ENCODE measurements around the gene ALDOB. TPM values are rescaled to one million over a fixed set of nuclear protein-coding genes. Genes with fewer than 3 reads are reported as not detected.

Gene ALDOB
- total RNA-seq, 1 experiment from 2014 or later = not detected

DNA sequence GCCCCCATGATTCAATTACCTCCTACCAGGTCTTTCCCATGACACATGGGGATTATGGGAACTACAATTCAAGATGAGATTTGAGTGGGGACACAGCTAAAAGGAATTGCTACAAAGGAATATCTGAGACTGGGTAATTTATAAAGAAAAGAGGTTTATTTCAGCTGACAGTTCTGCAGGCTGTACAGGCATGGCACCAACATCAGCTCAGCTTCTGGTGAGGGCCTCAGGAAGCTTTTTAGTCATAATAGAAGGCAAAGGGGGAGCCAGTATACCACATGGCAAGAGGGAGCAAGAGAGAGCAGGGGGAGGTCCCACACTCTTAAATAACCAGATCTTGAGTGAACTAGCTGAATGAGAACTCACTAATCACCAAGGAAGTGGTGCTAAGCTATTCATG is 11.2 kb upstream of the ALDOB start:
- Histone ChIP-seq H3K79me1 (ENCODE audit: insufficient read depth, low read depth, low read length, poor library complexity, severe bottlenecking) (no peaks in the 10 kb centered on the region), H3K23me2 (ENCODE audit: insufficient read length, low read depth, low read length, poor library complexity, severe bottlenecking) (no peaks in the 10 kb centered on the region), H4K20me1 (ENCODE audit: control insufficient read depth, insufficient read depth, insufficient read length) (no peaks in the 10 kb centered on the region), H3K27me3 (ENCODE audit: insufficient read depth, low read length) (no peaks in the 10 kb centered on the region), H3K4ac (ENCODE audit: low read depth, low read length) (no peak overlapping the region), H3K18ac (ENCODE audit: insufficient read length, low read depth, low read length) (no peak overlapping the region), H4K8ac (replicated peaks; ENCODE audit: insufficient read length, low read depth, low read length) (no peak overlapping the region), H3K9ac (ENCODE audit: extremely low read depth, insufficient read length, low read length) (no peak overlapping the region), H2BK20ac (ENCODE audit: low read depth, low read length, poor library complexity, severe bottlenecking) (no peak overlapping the region), H2BK15ac (ENCODE audit: low read depth, low read length) (no peak overlapping the region), H3T11ph (ENCODE audit: low read length) (no peak overlapping the region), H3K27ac (ENCODE audit: insufficient read length, low read depth, low read length) (no peak overlapping the region), H2BK5ac (ENCODE audit: insufficient read length, low read length) (no peak overlapping the region), H3K4me2 (ENCODE audit: insufficient read depth, insufficient read length, low read length) (no peak overlapping the region), H3K14ac (ENCODE audit: insufficient read depth, low read length) (no peak overlapping the region), H3K9me3 (ENCODE audit: control insufficient read depth, low read depth, low read length) (no peaks in the 10 kb centered on the region), H3K79me2 (ENCODE audit: insufficient read depth, low read length) (no peaks in the 10 kb centered on the region), H2BK120ac (ENCODE audit: low read depth, low read length, poor library complexity, severe bottlenecking) (no peak overlapping the region), H2AFZ (ENCODE audit: low read length) (no peak overlapping the region), H3K23ac (ENCODE audit: insufficient read length, low read depth, low read length) (no peak overlapping the region), H4K5ac (ENCODE audit: insufficient read length, low read depth, low read length) (no peak overlapping the region), H2AK5ac (ENCODE audit: insufficient read length, low read length) (no peak overlapping the region), H4K91ac (ENCODE audit: insufficient read length, low read depth, low read length) (no peak overlapping the region), H2BK12ac (ENCODE audit: insufficient read length, low read depth, low read length) (no peak overlapping the region), H3K4me1 (ENCODE audit: insufficient read depth, low read length) (no peaks in the 10 kb centered on the region), H3K56ac (ENCODE audit: insufficient read length, low read depth, low read length) (no peak overlapping the region)
- no peak for DNase-seq
- H3K36me3 Mint-ChIP-seq (ENCODE audit: insufficient read depth in 1 of 3, low read depth in 3 of 3) = peaks cover 0 to 2% (median under 1%) of the 10 kb centered on the region in 3 experiments; a peak in 3 of 7 replicates
- peaks cover 3% of the 10 kb centered on the region; the same call in 1 of the 2 replicates for H3K27me3 Mint-ChIP-seq (ENCODE audit: low read depth)
- H3K9me3 Mint-ChIP-seq = peaks cover 2 to 7% of the 10 kb centered on the region in 2 experiments
- H3K27ac Mint-ChIP-seq = no peak overlapping the region
- peaks cover 5 to 9% of the 10 kb centered on the region in 2 experiments for H3K4me1 Mint-ChIP-seq
- H3K4me3 Mint-ChIP-seq = no peak overlapping the region
- TF ChIP-seq, protein P1, sequence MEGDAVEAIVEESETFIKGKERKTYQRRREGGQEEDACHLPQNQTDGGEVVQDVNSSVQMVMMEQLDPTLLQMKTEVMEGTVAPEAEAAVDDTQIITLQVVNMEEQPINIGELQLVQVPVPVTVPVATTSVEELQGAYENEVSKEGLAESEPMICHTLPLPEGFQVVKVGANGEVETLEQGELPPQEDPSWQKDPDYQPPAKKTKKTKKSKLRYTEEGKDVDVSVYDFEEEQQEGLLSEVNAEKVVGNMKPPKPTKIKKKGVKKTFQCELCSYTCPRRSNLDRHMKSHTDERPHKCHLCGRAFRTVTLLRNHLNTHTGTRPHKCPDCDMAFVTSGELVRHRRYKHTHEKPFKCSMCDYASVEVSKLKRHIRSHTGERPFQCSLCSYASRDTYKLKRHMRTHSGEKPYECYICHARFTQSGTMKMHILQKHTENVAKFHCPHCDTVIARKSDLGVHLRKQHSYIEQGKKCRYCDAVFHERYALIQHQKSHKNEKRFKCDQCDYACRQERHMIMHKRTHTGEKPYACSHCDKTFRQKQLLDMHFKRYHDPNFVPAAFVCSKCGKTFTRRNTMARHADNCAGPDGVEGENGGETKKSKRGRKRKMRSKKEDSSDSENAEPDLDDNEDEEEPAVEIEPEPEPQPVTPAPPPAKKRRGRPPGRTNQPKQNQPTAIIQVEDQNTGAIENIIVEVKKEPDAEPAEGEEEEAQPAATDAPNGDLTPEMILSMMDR (conservative IDR thresholded peaks at IDR 0.05) = no peak
